Fibroblast of mammary gland (primary cell): ENCODE data around the gene DMKN.

Experiments used
- DNase-seq: peaks from one replicate; pipeline ENCODE4 v3.0.0-alpha.2; 2010; ENCODE audit warnings: low read depth
- H3K4me3 ChIP-seq: 2 replicates; pipeline ENCODE4 v1.5.1; 2011; ENCODE audit warnings: low read depth, mild to moderate bottlenecking, low read length, moderate library complexity; ENCODE audit not compliant: control insufficient read depth
- CTCF ChIP-seq: conservative IDR thresholded peaks from 2 replicates; pipeline ENCODE4 v1.5.1; 2011; ENCODE audit warnings: low read depth, low read length, inconsistent platforms; ENCODE audit not compliant: control insufficient read depth, insufficient read depth

Gene DMKN

GRCh38 chr19:35490364-35490763 lies 23.1 kb downstream of the DMKN start, which contains the start of gene KRTDAP:
KRTDAP (minus strand) TSS chr19:35490464; CDS start chr19:35490442, 22 bp downstream.
- no peak for TF ChIP-seq CTCF
- no peak for DNase-seq
- H3K4me3 ChIP-seq, result no peak within 1 kb of the TSS

- no peak for TF ChIP-seq CTCF
- no peak overlapping the region for H3K4me3 ChIP-seq
- DNase-seq, result no peak
These were observed 24.8 kb downstream of the DMKN start for GRCh38 chr19:35488677-35489076.

GRCh38 chr19:35487656-35488182 lies 25.7 kb downstream of the DMKN start:
- TF ChIP-seq CTCF, result no peak
- DNase-seq, result no peak

GRCh38 chr19:35486268-35486708 lies 27.2 kb downstream of the DMKN start:
- no peak for TF ChIP-seq CTCF
- H3K4me3 ChIP-seq, result no peak overlapping the region
- DNase-seq, result no peak

More at GRCh38 chr19:35487656-35488182, 25.7 kb downstream of the DMKN start:
- H3K4me3 ChIP-seq, result no peak overlapping the region

GRCh38 chr19:35484252-35485036 lies 29.0 kb downstream of the DMKN start:
- no peak for TF ChIP-seq CTCF
- no peak for DNase-seq
- no peak overlapping the region for H3K4me3 ChIP-seq

GRCh38 chr19:35483089-35483488 lies 30.4 kb downstream of the DMKN start:
- no peak for DNase-seq
- no peak overlapping the region for H3K4me3 ChIP-seq
- no peak for TF ChIP-seq CTCF
